Endothelial cell of umbilical vein (primary cell): ENCODE results near the gene C14orf180. TPM values are rescaled to one million over a fixed set of nuclear protein-coding genes. Genes with fewer than 3 reads are reported as not detected.

ENCODE experiments used
- BruUV-seq: library from RNA; stranded (reverse); fragments of 400-500 nt; replicated peaks from 2 replicates; lab custom pipeline; 2021; lab: Mats Ljungman, UMichigan
- CTCF ChIA-PET: fragments of 300-600, 350-600 bp; sonication (Branson Sonifier 250); formaldehyde crosslinking; loops from one replicate; lab custom pipeline; 2021; ENCODE audit warnings: antibody characterized with exemption, inconsistent platforms; lab: Charles Lee
- POLR2A ChIA-PET: fragments of 300-600, 350-600 bp; sonication (Branson Sonifier 250); formaldehyde crosslinking; loops from one replicate; lab custom pipeline; 2021; ENCODE audit warnings: antibody characterized with exemption, inconsistent platforms; lab: Charles Lee
- DNase-seq: peaks from one replicate; pipeline ENCODE4 v3.0.0-alpha.2; 2011; ENCODE audit warnings: low read depth, low spot score
- FAIRE-seq: peaks from 2 replicates; lab custom pipeline; 2011; peaks lifted over from hg19 to GRCh38; lab: Jason Lieb, UNC
- H2AFZ ChIP-seq: 2 replicates; pipeline ENCODE4 v1.6.0; 2012; ENCODE audit warnings: low read depth, low read length, control low read depth, inconsistent platforms
- H3K27ac ChIP-seq: 2 replicates; pipeline ENCODE4 v1.5.1; 2011; ENCODE audit warnings: low read depth, mild to moderate bottlenecking, control low read depth, low read length, moderate library complexity; ENCODE audit not compliant: insufficient read depth
- H3K27me3 ChIP-seq, 2 experiments: 2 replicates each; pipeline versions ENCODE4 v1.6.0 to v1.6.1; 2011; ENCODE audit warnings: low read length in 2 of 2, mixed read lengths in 1 of 2; ENCODE audit not compliant: control insufficient read depth in 2 of 2, insufficient read depth in 2 of 2
- H3K36me3 ChIP-seq, 2 experiments: 2 replicates in 1 of 2; 3 replicates in 1 of 2; pipeline ENCODE4 v1.5.1; 2011; ENCODE audit warnings: low read length in 2 of 2, mild to moderate bottlenecking in 1 of 2, moderate library complexity in 1 of 2; ENCODE audit not compliant: control insufficient read depth in 2 of 2, insufficient read depth in 2 of 2; ENCODE audit errors: extremely low read depth in 1 of 2
- H3K4me1 ChIP-seq: 3 replicates; pipeline ENCODE4 v1.5.1; 2011; ENCODE audit warnings: mild to moderate bottlenecking, low read length; ENCODE audit not compliant: control insufficient read depth, insufficient read depth; ENCODE audit errors: extremely low read depth
- H3K4me2 ChIP-seq: 2 replicates; pipeline ENCODE4 v1.6.1; 2011; ENCODE audit warnings: low read length, control low read depth, mixed read lengths; ENCODE audit not compliant: insufficient read depth
- H3K4me3 ChIP-seq, 3 experiments: fragments of 200-600 bp in 1 of 3; sonication (generic), shearing (Covaris generic) in 1 of 3; replicated peaks in 1 of 3; 2 replicates each; pipeline ENCODE4 v1.5.1; 2011 to 2016; ENCODE audit warnings: control low read depth in 3 of 3, low read length in 3 of 3, mild to moderate bottlenecking in 2 of 3, inconsistent platforms in 1 of 3, low read depth in 1 of 3, moderate library complexity in 1 of 3; ENCODE audit not compliant: insufficient read depth in 1 of 3
- H3K79me2 ChIP-seq: 2 replicates; pipeline ENCODE4 v1.6.0; 2012; ENCODE audit warnings: low read length, inconsistent platforms; ENCODE audit not compliant: control insufficient read depth, insufficient read depth
- H3K9ac ChIP-seq: replicated peaks from 2 replicates; pipeline ENCODE3; 2011; ENCODE audit warnings: low read length, control low read depth; ENCODE audit not compliant: insufficient read depth; ENCODE audit errors: extremely low read depth
- H3K9me1 ChIP-seq: replicated peaks from 3 replicates; pipeline ENCODE4 v1.6.0; 2011; ENCODE audit warnings: mild to moderate bottlenecking, low read length; ENCODE audit not compliant: control insufficient read depth, insufficient read depth; ENCODE audit errors: extremely low read depth
- H3K9me3 ChIP-seq: replicated peaks from 2 replicates; pipeline ENCODE4 v1.5.1; 2012; ENCODE audit warnings: low read length, inconsistent platforms; ENCODE audit not compliant: control insufficient read depth, insufficient read depth
- H4K20me1 ChIP-seq: replicated peaks from 2 replicates; pipeline ENCODE3; 2011; ENCODE audit warnings: mild to moderate bottlenecking, low read length; ENCODE audit not compliant: control insufficient read depth, insufficient read depth; ENCODE audit errors: extremely low read depth
- EZH2 ChIP-seq: IDR thresholded peaks from 2 replicates; pipeline ENCODE4 v1.6.1; 2012; ENCODE audit warnings: borderline replicate concordance, low read depth, mild to moderate bottlenecking, moderate library complexity, low read length, inconsistent platforms; ENCODE audit not compliant: severe bottlenecking
- FOS ChIP-seq: IDR thresholded peaks from 2 replicates; pipeline ENCODE4 v1.6.1; 2011; ENCODE audit warnings: mild to moderate bottlenecking, low read length, moderate library complexity, borderline replicate concordance; ENCODE audit not compliant: insufficient read depth
- GATA2 ChIP-seq: IDR thresholded peaks from 2 replicates; pipeline ENCODE4 v1.7.0; 2011; ENCODE audit warnings: low read depth, mild to moderate bottlenecking, moderate library complexity, mixed read lengths, low read length; ENCODE audit not compliant: insufficient read length, insufficient read depth
- JUN ChIP-seq: IDR thresholded peaks from 2 replicates; pipeline ENCODE4 v1.6.1; 2011; ENCODE audit warnings: borderline replicate concordance, low read depth; ENCODE audit not compliant: insufficient read length, insufficient read depth
- MYC ChIP-seq: IDR thresholded peaks from one replicate; pipeline ENCODE4 v1.6.1; 2011; ENCODE audit warnings: mild to moderate bottlenecking, low read depth, low read length
- POLR2A ChIP-seq: IDR thresholded peaks from 2 replicates; pipeline ENCODE4 v1.6.1; 2012; ENCODE audit warnings: low read depth, mild to moderate bottlenecking, control low read depth, low read length
- POLR2AphosphoS5 ChIP-seq: IDR thresholded peaks from 2 replicates; pipeline ENCODE4 v1.6.1; 2012; ENCODE audit warnings: low read depth, mild to moderate bottlenecking, control low read depth, low read length, moderate library complexity; ENCODE audit not compliant: insufficient read depth
- dilution Hi-C: fragments of 300-500 bp; cut with MboI; formaldehyde crosslinking; loops from one replicate; pipeline ENCODE4 v1.15.0; 2019; ENCODE audit warnings: low sequenced_read_pairs; ENCODE audit not compliant: extremely low pct_ligation_motif_present
- intact Hi-C: fragments of 100-400 bp; cut with micrococcal nuclease; formaldehyde crosslinking; loops from one replicate; pipeline ENCODE4 v1.10.0; 2022
- polyA plus RNA-seq, 4 experiments: library from polyadenylated mRNA; depleted of rRNA in 3 of 4; stranded (reverse) in 3 of 4; unstranded in 1 of 4; fragments of >200 nt; gene quantifications; 2 replicates each; pipeline versions ENCODE4 v1.2.1 to v1.2.3, GENCODE V29; 2011 to 2012; ENCODE audit warnings: missing spikeins in 1 of 4
- total RNA-seq: library from RNA; stranded (reverse); gene quantifications from 2 replicates; pipeline ENCODE4 v1.2.3, GENCODE V29; 2021
- TF ChIP-seq, protein P1 (sequence below), 2 donors: IDR thresholded peaks; 1 replicate in 1 of 2; 2 replicates in 1 of 2; pipeline ENCODE4 v1.5.1; 2011; ENCODE audit warnings: low read length in 2 of 2, mild to moderate bottlenecking in 2 of 2, moderate library complexity in 2 of 2, control low read depth in 1 of 2, inconsistent platforms in 1 of 2, low read depth in 1 of 2; ENCODE audit not compliant: insufficient read depth in 1 of 2; ENCODE audit errors: extremely low read depth in 1 of 2
- TF ChIP-seq, protein P2 (sequence below): IDR thresholded peaks from 2 replicates; pipeline ENCODE4 v1.6.1; 2011; ENCODE audit not compliant: insufficient read depth, insufficient read length

The C14orf180 gene
- total and polyA plus RNA-seq, 2 donors (not counting 3 experiments of a cell fraction or from before 2014, with no cell fraction given): not detected

- DNase-seq (no peak), FAIRE-seq (no peak)
- intact Hi-C loops: no loop called here
- ChIA-PET POLR2A (no interaction called here), CTCF (no interaction called here)
- H3K4me3 ChIP-seq: no peak overlapping the region
- BruUV-seq: no TSS peak
- no peaks in the 10 kb centered on the region for H3K9me1 ChIP-seq
- dilution Hi-C loops: no loop called here
- H3K79me2 ChIP-seq: no peaks in the 10 kb centered on the region
- no peak overlapping the region for H3K9ac ChIP-seq
- H3K4me2 ChIP-seq: no peak overlapping the region
- no peaks in the 10 kb centered on the region for H4K20me1 ChIP-seq
- H3K36me3 ChIP-seq: no peaks in the 10 kb centered on the region
- H3K4me1 ChIP-seq: no peaks in the 10 kb centered on the region
- H3K9me3 ChIP-seq: no peaks in the 10 kb centered on the region
- no peak overlapping the region for H3K27ac ChIP-seq
- no peaks in the 10 kb centered on the region for H3K27me3 ChIP-seq
- no peak overlapping the region for H2AFZ ChIP-seq
- TF ChIP-seq JUN: no peak
- no peak for TF ChIP-seq EZH2
- TF ChIP-seq POLR2A: no peak
- TF ChIP-seq GATA2: no peak
- TF ChIP-seq, protein P1, sequence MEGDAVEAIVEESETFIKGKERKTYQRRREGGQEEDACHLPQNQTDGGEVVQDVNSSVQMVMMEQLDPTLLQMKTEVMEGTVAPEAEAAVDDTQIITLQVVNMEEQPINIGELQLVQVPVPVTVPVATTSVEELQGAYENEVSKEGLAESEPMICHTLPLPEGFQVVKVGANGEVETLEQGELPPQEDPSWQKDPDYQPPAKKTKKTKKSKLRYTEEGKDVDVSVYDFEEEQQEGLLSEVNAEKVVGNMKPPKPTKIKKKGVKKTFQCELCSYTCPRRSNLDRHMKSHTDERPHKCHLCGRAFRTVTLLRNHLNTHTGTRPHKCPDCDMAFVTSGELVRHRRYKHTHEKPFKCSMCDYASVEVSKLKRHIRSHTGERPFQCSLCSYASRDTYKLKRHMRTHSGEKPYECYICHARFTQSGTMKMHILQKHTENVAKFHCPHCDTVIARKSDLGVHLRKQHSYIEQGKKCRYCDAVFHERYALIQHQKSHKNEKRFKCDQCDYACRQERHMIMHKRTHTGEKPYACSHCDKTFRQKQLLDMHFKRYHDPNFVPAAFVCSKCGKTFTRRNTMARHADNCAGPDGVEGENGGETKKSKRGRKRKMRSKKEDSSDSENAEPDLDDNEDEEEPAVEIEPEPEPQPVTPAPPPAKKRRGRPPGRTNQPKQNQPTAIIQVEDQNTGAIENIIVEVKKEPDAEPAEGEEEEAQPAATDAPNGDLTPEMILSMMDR (IDR thresholded peaks at IDR 0.05; ENCODE audit: extremely low read depth in 1 of 2, insufficient read depth in 1 of 2, low read depth in 1 of 2, low read length in 2 of 2): no peak
- no peak for TF ChIP-seq MYC
- no peak for TF ChIP-seq POLR2AphosphoS5
- TF ChIP-seq, protein P2, sequence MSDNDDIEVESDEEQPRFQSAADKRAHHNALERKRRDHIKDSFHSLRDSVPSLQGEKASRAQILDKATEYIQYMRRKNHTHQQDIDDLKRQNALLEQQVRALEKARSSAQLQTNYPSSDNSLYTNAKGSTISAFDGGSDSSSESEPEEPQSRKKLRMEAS: no peak
- TF ChIP-seq FOS: no peak
Observed at GRCh38 chr14:104583424-104584306, 4.1 kb downstream of the C14orf180 start.
